Mesendoderm (in vitro differentiated cells): ENCODE measurements around the gene TRIM6.
"Not testable (repeated sequence)": the region's sequence is repeated elsewhere in the genome, so short reads cannot be mapped to it uniquely, and the experiment has no call there.

Source experiments
- DNase-seq: peaks from one replicate; pipeline ENCODE4 v3.0.0; 2013
- H2AK5ac ChIP-seq: 2 replicates; pipeline ENCODE4 v1.6.1; 2013; ENCODE audit warnings: low read length, inconsistent platforms
- H2BK120ac ChIP-seq: 2 replicates; pipeline ENCODE4 v1.6.1; 2013; ENCODE audit warnings: low read depth, mild to moderate bottlenecking, low read length, moderate library complexity, mixed read lengths
- H2BK15ac ChIP-seq: replicated peaks from 2 replicates; pipeline ENCODE4 v1.6.1; 2013; ENCODE audit warnings: low read depth, mild to moderate bottlenecking, moderate library complexity
- H2BK5ac ChIP-seq: 2 replicates; pipeline ENCODE4 v1.6.1; 2013; ENCODE audit warnings: low read length, inconsistent platforms
- H3K18ac ChIP-seq: 2 replicates; pipeline ENCODE4 v1.6.1; 2013; ENCODE audit warnings: mild to moderate bottlenecking, low read length, mixed read lengths
- H3K23ac ChIP-seq: one replicate; pipeline ENCODE4 v1.6.1; 2013; ENCODE audit warnings: low read length
- H3K27ac ChIP-seq: 2 replicates; pipeline ENCODE4 v1.5.1; 2013; ENCODE audit warnings: low read depth, mild to moderate bottlenecking, inconsistent platforms, low read length, moderate library complexity
- H3K27me3 ChIP-seq: 2 replicates; pipeline ENCODE4 v1.6.1; 2013; ENCODE audit warnings: low read length, control low read depth, mild to moderate bottlenecking, inconsistent platforms; ENCODE audit not compliant: insufficient read depth, poor library complexity
- H3K36me3 ChIP-seq: 2 replicates; pipeline ENCODE4 v1.6.1; 2013; ENCODE audit warnings: low read length, inconsistent platforms; ENCODE audit not compliant: control insufficient read depth, insufficient read depth
- H3K4ac ChIP-seq: one replicate; pipeline ENCODE4 v1.6.1; 2013; ENCODE audit warnings: low read depth, mild to moderate bottlenecking, low read length, moderate library complexity
- H3K4me1 ChIP-seq: 2 replicates; pipeline ENCODE4 v1.6.1; 2013; ENCODE audit warnings: low read depth, low read length, inconsistent platforms; ENCODE audit not compliant: control insufficient read depth
- H3K4me2 ChIP-seq: 2 replicates; pipeline ENCODE4 v1.6.1; 2013; ENCODE audit warnings: low read length
- H3K4me3 ChIP-seq: 2 replicates; pipeline ENCODE4 v1.5.1; 2013; ENCODE audit warnings: mild to moderate bottlenecking, low read length
- H3K56ac ChIP-seq: one replicate; pipeline ENCODE4 v1.6.1; 2013; ENCODE audit warnings: low read length
- H3K79me1 ChIP-seq: 2 replicates; pipeline ENCODE4 v1.6.1; 2013; ENCODE audit warnings: low read length, inconsistent platforms
- H3K79me2 ChIP-seq: 2 replicates; pipeline ENCODE4 v1.6.1; 2013; ENCODE audit warnings: mild to moderate bottlenecking, low read length; ENCODE audit not compliant: control insufficient read depth, insufficient read depth
- H3K9ac ChIP-seq: 2 replicates; pipeline ENCODE4 v1.6.1; 2013; ENCODE audit warnings: low read length, inconsistent platforms
- H4K5ac ChIP-seq: one replicate; pipeline ENCODE4 v1.6.1; 2013; ENCODE audit warnings: low read length
- H4K8ac ChIP-seq: one replicate; pipeline ENCODE4 v1.6.1; 2013; ENCODE audit warnings: low read depth, mild to moderate bottlenecking, control low read depth, low read length, moderate library complexity
- WGBS: extraction: QIAGEN DNeasy Blood & Tissue Kit; methylation state at CpG from one replicate; pipeline ENCODE4 v1.1.7; 2013; ENCODE audit warnings: low lambda C conversion rate, missing lambda C conversion rate; ENCODE audit not compliant: insufficient coverage; ENCODE audit errors: extremely low coverage; 5-methylcytosine and 5-hydroxymethylcytosine counted together

TRIM6 gene

DNA sequence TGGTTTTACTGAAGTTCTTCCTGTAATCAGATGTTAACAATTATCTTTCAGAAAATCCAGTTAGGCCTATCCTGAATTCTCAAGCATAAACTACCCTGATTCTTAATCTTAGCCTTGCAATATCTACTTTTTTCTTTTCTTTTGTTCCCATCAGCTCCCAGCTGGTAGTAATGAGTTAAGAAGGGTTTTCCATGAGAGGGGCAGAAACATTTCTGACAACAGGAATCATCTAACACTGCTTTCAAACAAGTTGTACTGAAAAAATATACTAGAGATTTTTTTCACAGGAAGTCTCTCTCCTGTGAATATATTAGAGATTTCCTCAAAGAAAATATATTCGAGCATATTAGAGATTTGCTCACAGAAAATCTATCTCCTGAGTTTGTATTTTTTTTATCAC lies 3.3 kb upstream of the TRIM6 start:
- no peak overlapping the region for H4K5ac ChIP-seq
- H3K56ac ChIP-seq, result no peak overlapping the region
- no peak overlapping the region for H4K8ac ChIP-seq
- H3K4ac ChIP-seq, result no peak overlapping the region
- no peak overlapping the region for H3K23ac ChIP-seq
- H2BK120ac ChIP-seq, result no peak overlapping the region
- no peak overlapping the region for H3K27ac ChIP-seq
- H2BK5ac ChIP-seq, result no peak overlapping the region
- DNase-seq, result no peak
- WGBS, result no CpG with 5 or more reads among the region's 1 CpG
- H3K4me2 ChIP-seq, result no peak overlapping the region
- H3K36me3 ChIP-seq, result no peaks in the 10 kb centered on the region
- H3K4me3 ChIP-seq, result no peak overlapping the region
- no peaks in the 10 kb centered on the region for H3K27me3 ChIP-seq
- no peak overlapping the region for H2BK15ac ChIP-seq
- no peak overlapping the region for H3K9ac ChIP-seq
- no peaks in the 10 kb centered on the region for H3K79me2 ChIP-seq
- H3K79me1 ChIP-seq, result no peaks in the 10 kb centered on the region
- H3K18ac ChIP-seq, result no peak overlapping the region
- no peak overlapping the region for H2AK5ac ChIP-seq
- H3K4me1 ChIP-seq, result peaks cover 10% of the 10 kb centered on the region

DNA sequence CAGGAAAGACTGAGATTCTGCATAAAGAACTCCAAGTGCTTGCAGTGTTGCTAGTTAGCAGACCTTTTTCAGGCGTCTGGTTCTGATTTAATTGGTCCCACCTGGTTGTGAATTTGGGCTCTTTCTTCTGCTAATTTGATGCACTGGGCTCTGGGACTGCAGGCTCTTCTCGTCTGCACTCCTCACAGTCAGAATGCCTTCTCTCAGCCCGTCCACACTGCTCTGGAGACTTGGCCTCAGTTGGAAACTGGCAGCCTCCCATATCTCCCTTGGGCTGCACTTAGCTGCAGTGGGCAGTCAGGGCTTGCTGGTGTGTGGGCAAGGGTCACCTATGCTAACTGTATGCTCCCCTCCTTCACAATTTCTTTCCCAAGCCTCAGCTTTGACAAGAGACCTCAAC lies 1.5 kb downstream of the TRIM6 start:
- Histone ChIP-seq H3K27ac (no peak overlapping the region), H3K79me2 (no peaks in the 10 kb centered on the region), H4K5ac (no peak overlapping the region), H3K56ac (peak overlapping the region; percentile 0), H3K9ac (no peak overlapping the region), H2AK5ac (no peak overlapping the region), H3K4ac (no peak overlapping the region), H2BK5ac (no peak overlapping the region), H3K4me3 (no peak overlapping the region), H2BK15ac (no peak overlapping the region), H4K8ac (no peak overlapping the region), H3K23ac (no peak overlapping the region), H3K4me1 (peaks cover 13% of the 10 kb centered on the region), H3K36me3 (no peaks in the 10 kb centered on the region), H3K27me3 (no peaks in the 10 kb centered on the region), H3K4me2 (no peak overlapping the region), H3K18ac (peak overlapping the region; percentile 9), H3K79me1 (peaks cover 4% of the 10 kb centered on the region), H2BK120ac (no peak overlapping the region)
- DNase-seq, result no peak
- WGBS, result no CpG with 5 or more reads among the region's 3 CpGs

DNA sequence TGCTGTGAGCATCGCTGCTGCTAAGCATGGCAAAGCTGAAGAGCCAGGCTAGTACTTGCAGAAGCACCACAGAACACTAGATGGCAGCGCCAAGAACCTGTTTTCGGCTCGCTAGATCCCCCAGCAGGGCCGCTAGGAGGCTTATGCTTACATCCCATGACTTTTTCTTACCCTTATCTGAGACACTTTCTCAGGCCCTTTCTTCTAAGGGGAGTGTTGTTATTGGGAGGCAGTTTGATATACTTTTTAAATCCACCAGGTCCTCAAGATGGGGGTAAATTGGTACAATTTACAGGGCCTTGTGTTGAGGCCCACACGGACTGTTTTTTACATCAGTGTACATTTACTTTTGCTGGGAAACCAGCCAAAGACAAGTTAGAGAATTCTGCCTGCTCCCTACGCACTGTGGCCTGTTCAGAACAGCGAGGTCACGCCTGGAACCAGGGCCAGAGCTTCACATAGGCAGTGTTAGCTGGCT lies 4.0 kb downstream of the TRIM6 start:
- Histone ChIP-seq H3K23ac (no peak overlapping the region), H3K4me3 (no peak overlapping the region), H3K4me1 (peaks cover 13% of the 10 kb centered on the region), H2BK5ac (no peak overlapping the region), H2BK120ac (no peak overlapping the region), H2AK5ac (no peak overlapping the region), H3K9ac (no peak overlapping the region), H3K4me2 (no peak overlapping the region), H3K4ac (no peak overlapping the region), H3K27me3 (no peaks in the 10 kb centered on the region), H3K18ac (peak overlapping the region; percentile 78), H3K79me1 (peaks cover 4% of the 10 kb centered on the region), H3K27ac (no peak overlapping the region), H4K8ac (no peak overlapping the region), H3K36me3 (peaks cover 1% of the 10 kb centered on the region), H4K5ac (no peak overlapping the region), H3K79me2 (no peaks in the 10 kb centered on the region), H3K56ac (peak overlapping the region; percentile 44), H2BK15ac (no peak overlapping the region)
- WGBS, result no CpG with 5 or more reads among the region's 9 CpGs
- peak; percentile 95 for DNase-seq

DNA sequence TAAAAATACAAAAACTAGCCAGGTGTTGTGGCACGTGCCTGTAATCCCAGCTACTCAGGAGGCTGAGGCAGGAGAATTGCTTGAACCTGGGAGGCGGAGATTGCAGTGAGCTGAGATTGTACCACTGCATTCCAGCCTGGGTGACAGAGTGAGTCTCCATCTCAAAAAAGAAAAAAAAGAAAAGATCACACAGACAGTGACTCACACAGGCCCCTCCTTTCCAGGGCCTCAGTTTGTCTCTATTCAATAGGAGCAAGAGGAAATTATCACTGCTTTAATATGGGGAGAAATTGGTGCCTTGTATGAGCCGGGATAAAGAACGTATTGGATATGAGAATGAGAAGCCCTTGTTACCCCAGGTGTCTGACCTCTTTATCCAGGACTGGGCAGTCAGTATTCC lies 6.4 kb downstream of the TRIM6 start:
- not testable (repeated sequence) for H2BK120ac ChIP-seq, H3K56ac ChIP-seq, H3K23ac ChIP-seq, DNase-seq, H4K8ac ChIP-seq, H3K9ac ChIP-seq, H4K5ac ChIP-seq, H3K79me2 ChIP-seq, H3K4me1 ChIP-seq, H3K27ac ChIP-seq, H3K27me3 ChIP-seq, H2BK5ac ChIP-seq, H3K79me1 ChIP-seq, H2AK5ac ChIP-seq, H3K4me2 ChIP-seq, H3K36me3 ChIP-seq, H3K4ac ChIP-seq, H3K4me3 ChIP-seq, H3K18ac ChIP-seq, H2BK15ac ChIP-seq
- no CpG with 5 or more reads among the region's 4 CpGs for WGBS

DNA sequence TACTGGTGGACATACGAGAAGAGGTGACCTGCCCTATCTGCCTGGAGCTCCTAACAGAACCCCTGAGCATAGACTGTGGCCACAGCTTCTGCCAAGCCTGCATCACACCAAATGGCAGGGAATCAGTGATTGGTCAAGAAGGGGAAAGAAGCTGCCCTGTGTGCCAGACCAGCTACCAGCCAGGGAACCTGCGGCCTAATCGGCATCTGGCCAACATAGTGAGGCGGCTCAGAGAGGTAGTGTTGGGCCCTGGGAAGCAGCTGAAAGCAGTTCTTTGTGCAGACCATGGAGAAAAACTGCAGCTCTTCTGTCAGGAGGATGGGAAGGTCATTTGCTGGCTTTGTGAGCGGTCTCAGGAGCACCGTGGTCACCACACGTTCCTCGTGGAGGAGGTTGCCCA lies 6.9 kb downstream of the TRIM6 start:
- Histone ChIP-seq H3K23ac (no peak overlapping the region), H3K27ac (no peak overlapping the region), H2AK5ac (no peak overlapping the region), H3K79me1 (peaks cover 4% of the 10 kb centered on the region), H4K8ac (no peak overlapping the region), H3K4ac (no peak overlapping the region), H3K36me3 (peaks cover 1% of the 10 kb centered on the region), H2BK120ac (no peak overlapping the region), H4K5ac (no peak overlapping the region), H2BK5ac (no peak overlapping the region), H3K4me2 (no peak overlapping the region), H2BK15ac (no peak overlapping the region), H3K27me3 (no peaks in the 10 kb centered on the region), H3K79me2 (no peaks in the 10 kb centered on the region), H3K4me1 (peaks cover 3% of the 10 kb centered on the region), H3K18ac (no peak overlapping the region), H3K56ac (no peak overlapping the region), H3K9ac (no peak overlapping the region), H3K4me3 (no peak overlapping the region)
- DNase-seq, result no peak
- no CpG with 5 or more reads among the region's 8 CpGs for WGBS

DNA sequence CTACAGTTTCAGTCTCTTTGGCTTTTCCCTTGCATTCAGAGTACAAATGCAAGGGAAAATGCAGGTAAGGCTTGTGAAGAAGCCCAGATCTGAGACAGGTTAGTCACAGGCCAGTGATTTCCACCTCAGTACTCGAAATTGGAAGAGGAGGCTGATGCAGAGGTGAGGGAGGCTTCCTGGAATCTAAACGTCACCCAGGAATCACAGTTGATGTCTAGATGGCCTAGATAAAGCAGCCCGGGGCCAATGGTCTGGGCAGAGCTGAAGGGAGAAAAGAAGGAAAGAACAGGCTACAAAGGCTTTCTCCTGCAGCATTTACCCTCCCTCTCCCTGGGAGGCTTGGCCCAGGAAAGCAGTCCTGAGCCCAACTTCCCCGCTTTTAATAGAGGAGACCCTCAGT lies 8.5 kb downstream of the TRIM6 start:
- Histone ChIP-seq H3K23ac (no peak overlapping the region), H4K8ac (no peak overlapping the region), H2AK5ac (no peak overlapping the region), H2BK5ac (no peak overlapping the region), H3K18ac (no peak overlapping the region), H3K56ac (no peak overlapping the region), H3K9ac (no peak overlapping the region), H3K36me3 (peaks cover 1% of the 10 kb centered on the region), H3K4ac (no peak overlapping the region), H3K4me3 (no peak overlapping the region), H4K5ac (no peak overlapping the region), H3K79me1 (peaks cover 4% of the 10 kb centered on the region), H3K4me2 (no peak overlapping the region), H2BK120ac (no peak overlapping the region), H3K79me2 (no peaks in the 10 kb centered on the region), H3K4me1 (peaks cover 3% of the 10 kb centered on the region), H2BK15ac (no peak overlapping the region), H3K27me3 (no peaks in the 10 kb centered on the region), H3K27ac (no peak overlapping the region)
- no CpG with 5 or more reads among the region's 4 CpGs for WGBS
- DNase-seq, result no peak
